Breast epithelium (tissue), 4 donors: ENCODE results near the gene SCGB1C1. TPM values are rescaled to one million over a fixed set of nuclear protein-coding genes. Genes with fewer than 3 reads are reported as not detected.
A peak's percentile ranks its signal among the peaks of the same experiment; 100 is the strongest.

Source experiments
- DNase-seq, 2 donors: peaks; one replicate each; pipeline ENCODE4 v3.0.0-alpha.2; 2019; ENCODE audit warnings: low spot score in 2 of 2
- H3K27ac ChIP-seq, 2 donors: fragments of 200-600 bp; sonication (generic) in 1 of 2; one replicate each; pipeline ENCODE4 v1.5.1; 2016 to 2019; ENCODE audit warnings: mild to moderate bottlenecking in 1 of 2
- H3K27me3 ChIP-seq, 2 donors: fragments of 200-600 bp; sonication (generic) in 1 of 2; one replicate each; pipeline versions ENCODE4 v1.5.1 to v1.6.0; 2017 to 2019; ENCODE audit warnings: control low read depth in 1 of 2, mild to moderate bottlenecking in 1 of 2
- H3K36me3 ChIP-seq: fragments of 200-600 bp; one replicate; pipeline ENCODE4 v1.5.1; 2019
- H3K4me1 ChIP-seq, 2 donors: fragments of 200-600 bp; sonication (generic); one replicate each; pipeline ENCODE4 v1.5.1; 2016 to 2019; ENCODE audit warnings: control low read depth in 1 of 2
- H3K4me3 ChIP-seq, 3 donors: fragments of 200-600 bp; sonication (generic); 1 replicate in 2 of 3; 2 replicates in 1 of 3; pipeline ENCODE4 v1.5.1; 2016 to 2019; ENCODE audit warnings: mild to moderate bottlenecking in 3 of 3, moderate library complexity in 2 of 3
- H3K9me3 ChIP-seq, 2 donors: fragments of 200-600 bp; sonication (generic) in 1 of 2; one replicate each; pipeline ENCODE4 v1.5.1; 2016 to 2019; ENCODE audit warnings: control low read depth in 1 of 2
- POLR2A ChIP-seq: fragments of 450-650 bp; IDR thresholded peaks from one replicate; pipeline ENCODE4 v1.6.1; 2016; ENCODE audit warnings: antibody characterized with exemption, mild to moderate bottlenecking, moderate library complexity
- POLR2AphosphoS5 ChIP-seq, 3 donors: sonication (generic); formaldehyde crosslinking; IDR thresholded peaks; one replicate each; pipeline ENCODE4 v1.6.1; 2017; ENCODE audit warnings: antibody characterized with exemption in 3 of 3
- intact Hi-C: fragments of 100-400 bp; cut with DNase I; formaldehyde crosslinking; loops from one replicate; pipeline ENCODE4 v1.15.1; 2023; ENCODE audit warnings: low total_unique reads
- total RNA-seq, 3 donors: library from RNA; depleted of rRNA; stranded (reverse); fragments of >200 nt; gene quantifications; one replicate each; pipeline ENCODE4 v1.1.0, GENCODE V29; 2016
- TF ChIP-seq, protein P1 (sequence below), 3 donors: fragments of 450-650 bp; IDR thresholded peaks; one replicate each; pipeline ENCODE4 v1.5.1; 2016 to 2017; ENCODE audit warnings: antibody characterized with exemption in 3 of 3, mild to moderate bottlenecking in 3 of 3, moderate library complexity in 3 of 3

The SCGB1C1 gene
- total RNA-seq, 3 donors from 2014 or later = not detected

- intact Hi-C loops = no loop called here
- peaks cover 10% of the 10 kb centered on the region for H3K36me3 ChIP-seq
- peak overlapping the region in 2 of 3 donors; percentile 86 to 100 for H3K4me3 ChIP-seq
- H3K4me1 ChIP-seq = peaks cover 15 to 24% of the 10 kb centered on the region in 2 donors
- no peaks in the 10 kb centered on the region for H3K9me3 ChIP-seq
- TF ChIP-seq POLR2A (no peak), POLR2AphosphoS5 (IDR thresholded peaks at IDR 0.05) (no peak)
- TF ChIP-seq, protein P1, sequence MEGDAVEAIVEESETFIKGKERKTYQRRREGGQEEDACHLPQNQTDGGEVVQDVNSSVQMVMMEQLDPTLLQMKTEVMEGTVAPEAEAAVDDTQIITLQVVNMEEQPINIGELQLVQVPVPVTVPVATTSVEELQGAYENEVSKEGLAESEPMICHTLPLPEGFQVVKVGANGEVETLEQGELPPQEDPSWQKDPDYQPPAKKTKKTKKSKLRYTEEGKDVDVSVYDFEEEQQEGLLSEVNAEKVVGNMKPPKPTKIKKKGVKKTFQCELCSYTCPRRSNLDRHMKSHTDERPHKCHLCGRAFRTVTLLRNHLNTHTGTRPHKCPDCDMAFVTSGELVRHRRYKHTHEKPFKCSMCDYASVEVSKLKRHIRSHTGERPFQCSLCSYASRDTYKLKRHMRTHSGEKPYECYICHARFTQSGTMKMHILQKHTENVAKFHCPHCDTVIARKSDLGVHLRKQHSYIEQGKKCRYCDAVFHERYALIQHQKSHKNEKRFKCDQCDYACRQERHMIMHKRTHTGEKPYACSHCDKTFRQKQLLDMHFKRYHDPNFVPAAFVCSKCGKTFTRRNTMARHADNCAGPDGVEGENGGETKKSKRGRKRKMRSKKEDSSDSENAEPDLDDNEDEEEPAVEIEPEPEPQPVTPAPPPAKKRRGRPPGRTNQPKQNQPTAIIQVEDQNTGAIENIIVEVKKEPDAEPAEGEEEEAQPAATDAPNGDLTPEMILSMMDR (IDR thresholded peaks at IDR 0.05) = no peak
- H3K27ac ChIP-seq = peak overlapping the region; percentile 99 to 100
- peak in 1 of 2 donors; percentile 20 for DNase-seq
- no peaks in the 10 kb centered on the region for H3K27me3 ChIP-seq
Observed at GRCh38 chr11:210122-210802, 17.4 kb downstream of the SCGB1C1 start.

- no peaks in the 10 kb centered on the region for H3K27me3 ChIP-seq
- peak in 1 of 2 donors; percentile 33 for DNase-seq
- peaks cover 10 to 19% of the 10 kb centered on the region in 2 donors for H3K4me1 ChIP-seq
- H3K27ac ChIP-seq = peak overlapping the region in 1 of 2 donors; percentile 99
- intact Hi-C loops = no loop called here
- no peaks in the 10 kb centered on the region for H3K9me3 ChIP-seq
- peaks cover 10% of the 10 kb centered on the region for H3K36me3 ChIP-seq
- TF ChIP-seq, protein P1 (IDR thresholded peaks at IDR 0.05) = no peak
- no peak for TF ChIP-seq POLR2A
- TF ChIP-seq POLR2AphosphoS5 (IDR thresholded peaks at IDR 0.05) = no peak
- H3K4me3 ChIP-seq = no peak overlapping the region
Observed at GRCh38 chr11:210803-211180, 17.9 kb downstream of the SCGB1C1 start.

DNA sequence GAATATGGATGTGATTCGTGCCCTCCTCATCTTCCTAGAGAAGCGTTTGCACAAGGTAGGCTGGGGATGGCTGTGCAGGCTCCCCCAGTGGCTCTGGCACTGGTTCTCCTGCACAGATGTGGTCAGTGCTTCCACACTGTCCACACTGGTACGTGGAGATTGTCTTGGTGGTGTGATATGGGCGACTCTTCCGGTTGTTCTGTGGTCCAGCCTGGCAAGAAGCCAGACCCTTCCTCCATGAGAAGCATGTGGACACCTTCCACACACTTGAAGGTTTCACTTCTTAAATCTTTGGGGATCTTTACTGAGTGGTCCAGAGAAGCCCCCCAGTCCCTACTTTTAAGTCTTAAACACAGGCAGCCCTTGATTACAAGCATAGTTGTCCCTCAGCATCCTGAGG is 18.4 kb downstream of the SCGB1C1 start:
- Histone ChIP-seq H3K9me3 (no peaks in the 10 kb centered on the region), H3K4me3 (no peak overlapping the region), H3K4me1 (peaks cover 6 to 14% of the 10 kb centered on the region in 2 donors), H3K27ac (peak overlapping the region in 1 of 2 donors; percentile 99), H3K27me3 (no peaks in the 10 kb centered on the region), H3K36me3 (peaks cover 10% of the 10 kb centered on the region)
- DNase-seq = peak in 1 of 2 donors; percentile 17
- intact Hi-C loops = no loop called here
- TF ChIP-seq, protein P1 (IDR thresholded peaks at IDR 0.05) = no peak
- TF ChIP-seq POLR2A (no peak), POLR2AphosphoS5 (IDR thresholded peaks at IDR 0.05) (no peak)

DNA sequence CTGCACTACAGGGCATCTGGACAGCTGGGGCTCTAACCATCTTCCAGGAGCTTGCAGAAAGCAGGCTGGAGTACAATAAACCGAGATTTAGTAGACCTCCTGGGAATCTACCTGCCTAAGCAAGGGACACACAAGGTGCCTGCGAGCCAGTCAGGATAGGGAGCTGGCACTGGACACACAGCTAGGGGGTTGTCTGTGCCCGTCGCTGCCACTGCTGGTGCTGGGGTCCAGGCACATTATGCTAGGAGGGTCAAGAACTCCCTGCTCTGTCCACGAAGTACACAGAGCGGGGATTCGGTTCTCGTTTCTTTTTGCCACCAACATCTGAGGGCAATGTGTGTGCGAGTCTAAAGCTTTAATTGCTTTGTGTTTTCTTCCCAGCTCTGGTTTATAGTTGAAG is 18.9 kb downstream of the SCGB1C1 start:
- Histone ChIP-seq H3K36me3 (peaks cover 10% of the 10 kb centered on the region), H3K4me1 (peaks cover 6 to 14% of the 10 kb centered on the region in 2 donors), H3K27me3 (no peaks in the 10 kb centered on the region), H3K27ac (no peak overlapping the region), H3K9me3 (no peaks in the 10 kb centered on the region), H3K4me3 (no peak overlapping the region)
- TF ChIP-seq, protein P1 (IDR thresholded peaks at IDR 0.05) = no peak
- TF ChIP-seq POLR2A (no peak), POLR2AphosphoS5 (IDR thresholded peaks at IDR 0.05) (no peak)
- DNase-seq = no peak
- intact Hi-C loops = no loop called here
